Skin epidermis (tissue), 12 donors: Measurements from ENCODE around the gene ABCB9.

Experiments
- H3K27ac ChIP-seq, 21 experiments: fragments of 200-600 bp; sonication (generic) in 11 of 21; one replicate each; pipeline ENCODE4 v1.5.0; 2020; ENCODE audit warnings: mild to moderate bottlenecking in 3 of 21, inconsistent platforms in 2 of 21, moderate library complexity in 2 of 21
- H3K4me3 ChIP-seq, 7 experiments: fragments of 200-600 bp; sonication (generic) in 2 of 7; one replicate each; pipeline ENCODE4 v1.5.0; 2020; ENCODE audit warnings: inconsistent platforms in 2 of 7, mild to moderate bottlenecking in 2 of 7, moderate library complexity in 1 of 7

ABCB9 gene

DNA sequence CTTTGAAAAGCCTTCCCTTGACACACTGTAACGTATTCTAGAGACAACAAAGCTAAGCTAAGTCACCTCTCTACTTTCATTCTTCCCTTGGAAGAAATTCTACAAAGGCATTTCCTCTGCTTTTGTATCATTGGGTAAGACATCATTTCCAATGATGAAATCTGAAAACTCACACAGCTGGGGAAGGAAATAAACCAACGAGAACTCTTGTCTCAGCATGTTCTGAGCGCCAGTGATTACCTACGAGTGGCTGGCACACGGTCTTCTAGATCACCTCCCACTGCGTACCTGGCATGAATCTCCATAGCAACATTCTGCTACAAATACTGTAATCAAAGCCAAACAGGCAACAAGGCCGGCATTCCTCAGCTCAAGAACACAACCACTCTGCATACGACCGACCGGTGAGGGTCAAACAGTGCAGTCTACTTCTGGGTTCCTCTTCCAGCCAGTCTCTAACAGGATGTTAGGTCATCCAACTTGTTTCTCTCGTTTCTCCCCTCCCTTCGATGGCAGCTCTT, 78.0 kb downstream of the ABCB9 start:
- peak overlapping the region in 2 of 7 experiments; percentile 5 to 20 for H3K4me3 ChIP-seq

DNA sequence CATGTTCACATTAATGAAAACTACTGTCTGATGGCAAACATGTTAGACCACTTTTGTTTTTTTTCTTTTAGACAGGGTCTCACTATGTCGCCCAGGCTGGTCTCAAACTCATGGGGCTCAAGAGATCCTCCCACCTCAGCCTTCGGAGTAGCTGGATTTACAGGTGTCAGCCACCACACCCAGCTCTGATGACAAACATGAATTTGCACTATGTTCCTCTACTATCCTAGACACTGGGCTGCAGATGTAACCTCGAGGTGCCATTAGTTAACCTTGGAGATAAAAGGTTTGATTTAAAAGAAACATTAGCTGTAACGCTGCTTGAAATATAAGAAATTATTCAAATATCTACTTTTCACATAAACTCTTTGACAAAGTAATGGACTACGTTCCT, 78.4 kb downstream of the ABCB9 start:
- Histone ChIP-seq H3K4me3 (peak overlapping the region in 1 of 7 experiments; percentile 20), H3K27ac (peak overlapping the region in 20 of 21 experiments; percentile 13 to 92 (median 80))

More for the DNA sequence above, 78.0 kb downstream of the ABCB9 start:
- H3K27ac ChIP-seq, result peak overlapping the region; percentile 33 to 93 (median 80)

DNA sequence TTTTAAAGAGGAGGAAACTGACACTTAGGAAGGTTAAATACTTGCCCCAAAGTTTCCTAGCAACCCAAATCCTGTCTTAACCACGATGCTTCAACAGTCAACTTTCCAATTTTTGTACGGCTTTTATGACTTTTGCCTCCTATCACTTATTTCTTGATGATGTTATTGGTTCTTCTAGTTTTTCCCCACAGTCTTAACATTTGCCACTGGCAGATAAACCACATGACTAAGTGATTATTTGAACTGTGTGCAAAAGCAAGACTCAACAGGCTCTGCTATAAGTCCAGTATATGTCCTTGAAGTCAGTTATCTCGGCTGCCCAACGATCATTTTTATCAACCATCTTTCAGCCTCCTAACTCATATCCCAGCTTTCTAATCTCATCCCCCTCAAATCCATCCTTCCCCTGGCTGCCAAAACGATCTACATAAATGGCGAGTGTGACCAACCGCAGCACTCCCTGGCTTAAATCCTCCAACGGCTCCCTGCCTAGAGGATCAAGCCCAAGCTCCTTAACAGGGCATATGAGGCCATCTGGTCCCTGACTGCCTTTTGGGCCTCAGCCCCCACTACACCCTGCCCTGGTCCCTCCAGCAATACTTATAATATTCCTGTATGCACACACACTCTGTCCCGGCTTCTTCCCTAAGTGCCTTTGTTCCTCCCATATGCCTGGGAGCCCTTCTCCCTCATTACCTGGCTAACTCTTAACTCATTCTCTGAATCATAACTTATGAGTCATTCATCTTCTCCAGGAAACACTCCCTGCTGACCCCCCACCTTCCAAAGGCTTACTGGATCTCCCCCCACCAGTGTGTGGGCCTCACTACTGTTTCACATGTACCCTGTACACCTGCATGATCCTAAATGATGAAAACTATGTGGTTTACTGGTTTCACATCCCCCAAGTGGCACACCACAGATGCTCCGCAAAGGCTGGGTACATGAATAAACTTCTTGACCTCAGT, 79.1 kb downstream of the ABCB9 start:
- H3K27ac ChIP-seq, result peak overlapping the region in 20 of 21 experiments; percentile 13 to 92 (median 80)
- peak overlapping the region in 1 of 7 experiments; percentile 20 for H3K4me3 ChIP-seq

DNA sequence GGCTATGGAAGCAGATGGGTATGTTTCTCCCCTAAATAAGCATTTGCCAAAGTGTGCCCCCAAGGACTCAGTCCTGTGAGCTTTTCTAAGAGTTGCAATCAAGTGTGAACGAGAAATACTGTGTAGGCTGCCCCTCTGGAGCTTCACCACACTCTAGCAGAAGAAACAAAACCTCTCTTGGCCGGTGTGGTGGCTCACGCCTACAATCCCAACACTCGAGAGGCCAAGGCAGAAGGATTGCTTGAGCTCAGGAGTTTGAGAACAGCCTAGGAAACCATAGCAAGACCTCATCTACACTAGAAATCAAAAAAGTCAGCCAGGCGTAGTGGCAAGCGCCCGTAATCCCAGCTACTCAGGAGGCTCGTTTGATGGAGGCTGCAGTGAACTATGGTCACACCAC, 80.1 kb downstream of the ABCB9 start:
- no peak overlapping the region for H3K4me3 ChIP-seq
- peak overlapping the region in 12 of 21 experiments; percentile 1 to 92 (median 80) for H3K27ac ChIP-seq

DNA sequence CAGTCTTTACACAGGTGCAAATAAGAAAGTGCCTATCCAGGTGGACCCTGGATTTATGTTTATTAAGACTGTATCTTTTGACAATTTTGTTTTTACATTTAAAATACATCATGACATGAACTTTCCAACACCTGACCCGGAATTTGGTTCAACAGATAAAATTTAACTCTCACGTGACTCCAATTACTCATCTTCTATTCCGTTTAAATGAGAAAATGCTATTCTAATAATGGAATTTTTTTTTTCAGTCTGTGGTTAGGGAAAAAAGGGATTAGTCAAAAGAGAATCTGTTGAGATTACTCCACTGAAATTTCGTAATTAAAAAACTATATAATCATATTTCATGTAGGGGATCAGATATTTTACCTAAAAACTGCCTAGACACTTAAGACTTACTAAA, 81.4 kb downstream of the ABCB9 start:
- Histone ChIP-seq H3K4me3 (no peak overlapping the region), H3K27ac (peak overlapping the region in 1 of 21 experiments; percentile 3)

DNA sequence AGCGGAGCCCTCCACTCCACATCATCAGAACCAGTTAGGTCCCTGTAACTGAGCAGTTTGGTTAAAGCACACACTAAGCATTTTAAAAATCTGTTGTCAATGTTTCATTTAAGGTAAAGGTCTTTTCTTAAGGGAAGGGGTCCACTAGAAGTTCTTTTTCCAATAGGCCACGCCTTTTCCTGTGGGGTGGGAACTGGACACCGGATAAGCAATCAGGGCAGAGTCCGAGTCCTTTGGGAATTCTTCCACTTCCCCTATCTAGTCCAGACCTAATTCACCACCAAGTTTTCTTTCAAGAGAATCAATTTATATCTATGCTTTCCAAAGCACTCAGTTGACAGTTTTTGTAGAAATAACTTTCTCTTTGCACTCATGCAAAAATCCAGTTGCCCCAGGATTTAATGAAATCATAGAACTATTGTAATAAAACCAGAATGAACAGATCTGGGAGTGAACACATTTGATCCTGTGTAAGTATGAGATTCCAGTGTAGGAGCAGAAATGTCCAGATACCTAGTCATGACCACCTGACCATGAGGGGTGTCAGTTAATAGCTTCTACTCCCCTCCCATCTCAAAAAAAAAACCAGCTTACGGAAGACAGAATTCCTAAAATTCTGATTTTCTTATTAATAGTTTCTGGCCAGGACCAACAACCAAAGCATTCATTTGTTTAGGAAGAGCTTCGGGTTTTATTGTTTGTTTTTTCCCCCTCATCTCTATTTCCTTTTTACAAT, 82.0 kb downstream of the ABCB9 start:
- peak overlapping the region in 4 of 21 experiments; percentile 3 to 28 (median 24) for H3K27ac ChIP-seq
- no peak overlapping the region for H3K4me3 ChIP-seq

DNA sequence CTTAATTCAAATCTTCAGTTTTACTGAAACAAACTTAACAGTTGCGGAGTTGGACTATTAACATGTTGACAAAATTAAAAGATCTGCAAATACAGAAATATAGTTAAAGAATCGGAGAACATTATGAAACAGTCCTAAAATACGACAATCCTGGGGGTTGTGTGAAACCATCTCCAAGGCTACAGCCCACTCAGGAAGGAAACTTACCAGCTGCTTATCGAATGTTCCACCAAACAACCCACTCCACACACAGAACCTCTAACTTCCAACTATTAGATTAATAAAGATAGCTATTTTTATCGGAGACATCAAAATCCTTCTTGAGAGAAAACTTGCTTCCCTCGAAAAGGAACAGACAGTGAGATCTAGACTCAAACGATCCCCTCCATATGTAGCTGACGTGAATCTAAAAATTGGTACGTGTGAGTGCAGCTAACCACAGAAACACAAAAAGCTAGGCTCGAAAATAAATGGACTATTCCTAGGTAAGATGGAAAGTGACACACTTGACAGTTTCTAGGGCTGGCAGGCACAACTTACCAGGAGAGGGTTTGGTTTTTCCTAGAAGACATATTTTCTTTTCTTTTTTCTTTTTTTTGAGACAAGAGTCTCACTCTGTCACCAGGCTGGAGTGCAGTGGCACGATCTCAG, 83.2 kb downstream of the ABCB9 start:
- Histone ChIP-seq H3K4me3 (no peak overlapping the region), H3K27ac (peak overlapping the region in 1 of 21 experiments; percentile 51)

DNA sequence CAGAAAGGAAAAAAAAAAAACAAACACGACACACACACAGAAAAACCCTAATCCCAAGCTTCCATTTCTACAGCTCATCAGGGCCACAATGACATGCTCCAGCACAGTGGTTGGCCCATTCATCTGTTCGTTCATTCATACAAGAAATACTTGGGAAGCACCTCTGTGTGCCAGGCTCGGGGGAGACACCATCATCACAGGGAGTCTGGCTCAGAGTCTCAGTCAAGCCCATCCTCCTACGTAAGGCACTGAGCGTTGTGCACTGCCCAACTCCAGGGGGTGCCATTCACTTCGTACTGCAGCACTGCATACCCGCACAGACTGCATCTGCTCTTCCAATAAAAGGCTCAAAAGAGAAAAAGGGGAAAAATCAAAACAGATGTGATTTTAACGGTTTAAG, 85.6 kb downstream of the ABCB9 start:
- Histone ChIP-seq H3K4me3 (no peak overlapping the region), H3K27ac (no peak overlapping the region)

DNA sequence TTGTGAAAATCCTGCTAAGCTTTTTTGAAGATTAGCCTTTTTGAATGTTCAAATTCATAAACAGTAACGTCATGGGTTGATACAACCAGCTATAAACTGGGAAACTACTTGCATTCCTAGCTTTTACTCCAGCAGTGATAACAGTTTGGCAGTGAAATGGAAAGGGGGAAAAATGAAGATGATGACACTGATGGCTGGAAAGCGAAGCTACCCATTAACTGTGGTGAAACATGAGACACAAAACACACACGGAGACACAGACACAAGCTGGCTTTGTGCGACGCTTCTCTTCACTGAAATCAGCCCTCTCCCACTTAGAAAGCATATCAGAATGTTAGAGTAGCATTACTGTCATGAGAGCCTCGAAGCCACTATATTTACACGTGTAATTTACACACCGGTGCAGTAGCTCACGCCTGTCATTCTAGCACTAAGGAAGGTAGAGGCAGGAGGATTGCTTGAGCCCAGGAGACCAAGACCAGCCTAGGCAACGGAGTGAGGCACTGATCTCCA, 86.1 kb downstream of the ABCB9 start:
- no peak overlapping the region for H3K4me3 ChIP-seq
- no peak overlapping the region for H3K27ac ChIP-seq
